Suppressor macrophage treated with lipopolysaccharide for 4 hours (primary cell): ENCODE measurements around the gene COL6A1.
"Not testable (repeated sequence)": the region's sequence is repeated elsewhere in the genome, so short reads cannot be mapped to it uniquely, and the experiment has no call there.

Experiments used
- DNase-seq: peaks from one replicate; pipeline ENCODE4 v3.0.0-alpha.2; 2020

The COL6A1 gene

GRCh38 chr21:45945066-45945867 lies 36.3 kb upstream of the COL6A1 start:
- DNase-seq, result no peak

- no peak for DNase-seq
These were observed 35.7 kb upstream of the COL6A1 start for GRCh38 chr21:45945868-45946210.

GRCh38 chr21:45947296-45947695 lies 34.3 kb upstream of the COL6A1 start:
- DNase-seq, result no peak

- DNase-seq, result no peak
These were observed 33.8 kb upstream of the COL6A1 start for GRCh38 chr21:45947716-45948255.

GRCh38 chr21:45948576-45949141 lies 32.9 kb upstream of the COL6A1 start:
- no peak for DNase-seq

- DNase-seq, result no peak
These were observed 31.4 kb upstream of the COL6A1 start for GRCh38 chr21:45949928-45950739.

- no peak for DNase-seq
These were observed 30.6 kb upstream of the COL6A1 start for GRCh38 chr21:45950740-45951515.

- DNase-seq, result no peak
These were observed 29.9 kb upstream of the COL6A1 start for GRCh38 chr21:45951676-45952075.

GRCh38 chr21:45952527-45952926 lies 29.0 kb upstream of the COL6A1 start:
- DNase-seq, result not testable (repeated sequence)

GRCh38 chr21:45952974-45953373 lies 28.6 kb upstream of the COL6A1 start:
- no peak for DNase-seq

- DNase-seq, result no peak
These were observed 27.3 kb upstream of the COL6A1 start for GRCh38 chr21:45954261-45954660.

GRCh38 chr21:45954921-45955320 lies 26.6 kb upstream of the COL6A1 start:
- no peak for DNase-seq

GRCh38 chr21:45957551-45957950 lies 24.0 kb upstream of the COL6A1 start:
- no peak for DNase-seq

- DNase-seq, result no peak
These were observed 23.5 kb upstream of the COL6A1 start for GRCh38 chr21:45957981-45958600.

- no peak for DNase-seq
These were observed 22.4 kb upstream of the COL6A1 start for GRCh38 chr21:45959182-45959581.

- no peak for DNase-seq
These were observed 21.7 kb upstream of the COL6A1 start for GRCh38 chr21:45959779-45960390.

GRCh38 chr21:45961408-45961807 lies 20.2 kb upstream of the COL6A1 start:
- not testable (repeated sequence) for DNase-seq

- no peak for DNase-seq
These were observed 18.9 kb upstream of the COL6A1 start for GRCh38 chr21:45962531-45963231.

- no peak for DNase-seq
These were observed 18.4 kb upstream of the COL6A1 start for GRCh38 chr21:45963232-45963570.

GRCh38 chr21:45964649-45965048 lies 16.9 kb upstream of the COL6A1 start:
- DNase-seq, result no peak

GRCh38 chr21:45965084-45965809 lies 16.3 kb upstream of the COL6A1 start:
- DNase-seq, result no peak
